ENCODE data around the gene IL2.
A peak's percentile ranks its signal among the peaks of the same experiment; 100 is the strongest.

Gene IL2

DNA sequence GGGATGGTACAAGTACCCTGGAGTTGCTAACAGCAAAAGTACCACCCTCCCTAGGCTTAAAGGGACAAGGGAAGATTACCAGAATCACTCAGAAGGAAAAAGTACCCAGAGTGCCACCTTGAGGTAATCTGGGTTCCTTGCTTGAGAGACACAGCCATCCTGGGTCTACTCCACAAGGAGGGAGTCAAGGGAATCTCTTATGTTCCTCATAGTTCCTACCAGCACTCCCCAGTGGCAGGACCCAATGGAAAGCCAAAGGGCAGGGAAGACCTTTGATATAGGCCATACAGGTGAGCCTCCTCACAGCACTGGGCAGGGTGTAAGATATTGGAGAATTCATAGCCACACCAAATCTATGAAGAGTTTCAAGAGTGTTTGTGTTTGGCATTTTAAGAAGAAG is 5.7 kb downstream of the IL2 start:
- Mint-ChIP-seq H3K27ac (peak overlapping the region; percentile 83), H3K4me3 (peak overlapping the region; percentile 30)

DNA sequence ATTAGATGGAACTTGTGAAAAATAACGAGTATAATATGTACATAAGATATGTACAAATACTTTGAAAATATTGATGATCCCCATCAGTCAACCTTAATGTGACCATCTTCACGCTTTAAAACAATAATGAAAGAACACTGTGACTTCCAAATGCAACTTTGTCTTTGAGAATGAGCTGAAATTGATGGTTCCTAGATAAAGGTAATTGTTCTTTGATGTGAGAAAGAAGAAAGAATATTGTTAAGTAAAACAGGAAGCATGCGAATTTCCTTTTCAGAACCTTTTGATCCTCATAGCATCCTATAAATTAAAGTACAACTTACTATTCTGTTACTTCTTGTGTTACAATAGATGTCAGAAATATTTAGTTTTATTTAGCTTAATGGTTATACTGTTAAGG is 22.2 kb downstream of the IL2 start:
- Mint-ChIP-seq H3K27ac (no peak overlapping the region), H3K4me1 (ENCODE audit: low read depth) (peaks cover 14% of the 10 kb centered on the region), H3K27me3 (no peaks in the 10 kb centered on the region), H3K9me3 (no peaks in the 10 kb centered on the region), H3K36me3 (ENCODE audit: low read depth) (no peaks in the 10 kb centered on the region), H3K4me3 (no peak overlapping the region)

More for the DNA sequence above, 5.7 kb downstream of the IL2 start:
- peaks cover 18% of the 10 kb centered on the region for H3K4me1 Mint-ChIP-seq (ENCODE audit: low read depth)
- H3K9me3 Mint-ChIP-seq: no peaks in the 10 kb centered on the region
- H3K36me3 Mint-ChIP-seq (ENCODE audit: low read depth): peaks cover 44% of the 10 kb centered on the region
- peaks cover 4% of the 10 kb centered on the region for H3K27me3 Mint-ChIP-seq

DNA sequence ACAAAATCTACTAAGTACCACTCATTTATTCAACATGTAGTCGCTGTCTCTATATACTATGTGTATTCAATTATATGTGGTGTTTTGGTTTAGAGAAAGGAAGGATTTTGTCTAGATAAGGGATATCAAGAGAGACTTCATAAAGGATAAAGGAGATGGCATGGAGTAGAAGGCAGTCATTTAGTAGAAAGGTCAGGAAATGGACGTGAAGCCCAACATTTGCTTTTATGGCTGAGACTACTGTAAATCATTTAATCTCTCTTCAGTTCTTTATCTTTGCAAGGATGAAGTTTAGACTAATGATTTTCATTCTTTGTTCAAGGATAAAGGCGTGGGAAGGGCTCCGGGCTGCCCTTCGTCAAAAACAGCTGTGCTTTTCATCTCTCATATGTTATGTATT is 25.2 kb downstream of the IL2 start:
- no peaks in the 10 kb centered on the region for H3K27me3 Mint-ChIP-seq
- peaks cover 14% of the 10 kb centered on the region for H3K4me1 Mint-ChIP-seq (ENCODE audit: low read depth)
- H3K9me3 Mint-ChIP-seq: no peaks in the 10 kb centered on the region
- no peaks in the 10 kb centered on the region for H3K36me3 Mint-ChIP-seq (ENCODE audit: low read depth)
- H3K27ac Mint-ChIP-seq: no peak overlapping the region
- no peak overlapping the region for H3K4me3 Mint-ChIP-seq

DNA sequence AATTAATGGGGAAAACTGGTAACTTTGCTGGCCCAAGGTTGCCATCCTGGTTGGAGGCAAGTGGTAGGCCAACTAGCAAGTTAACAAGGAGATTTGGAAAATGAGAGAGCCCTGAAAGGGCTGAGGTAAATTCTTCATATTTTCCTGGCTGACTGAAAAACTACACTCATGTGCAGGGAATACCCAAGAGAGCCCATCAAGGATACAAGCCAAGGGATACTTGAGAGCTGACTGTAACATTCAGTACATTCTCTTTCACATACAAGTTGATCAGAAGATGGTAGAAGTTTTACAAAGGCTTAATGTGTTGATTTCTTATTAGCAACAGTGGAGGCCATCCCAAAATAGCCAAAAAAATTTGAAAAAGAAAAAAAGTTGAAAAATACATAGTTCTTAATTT is 33.3 kb downstream of the IL2 start:
- no peak overlapping the region for H3K4me3 Mint-ChIP-seq

DNA sequence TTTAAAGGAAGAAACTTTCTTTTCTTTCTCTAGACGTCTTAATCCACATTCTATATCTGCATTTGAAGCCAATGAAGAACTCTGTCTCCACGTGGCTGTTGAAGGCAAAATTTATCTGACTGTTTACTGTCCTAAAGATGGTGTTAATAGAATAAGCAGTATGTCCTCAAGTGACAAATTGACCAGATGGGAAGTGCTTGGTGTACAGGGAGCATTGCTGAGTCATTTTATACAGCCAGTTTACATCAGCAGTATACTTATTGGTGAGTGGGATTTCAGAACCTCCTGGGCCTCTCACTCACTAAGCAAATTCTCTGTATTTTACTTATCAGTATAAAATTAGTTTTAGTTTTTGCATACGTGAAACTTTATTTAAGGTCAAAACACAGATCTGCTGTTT is 44.0 kb downstream of the IL2 start:
- no peak overlapping the region for H3K27ac Mint-ChIP-seq
- H3K36me3 Mint-ChIP-seq (ENCODE audit: low read depth): no peaks in the 10 kb centered on the region
- peaks cover 18% of the 10 kb centered on the region for H3K27me3 Mint-ChIP-seq
- no peak overlapping the region for H3K4me3 Mint-ChIP-seq
- H3K4me1 Mint-ChIP-seq (ENCODE audit: low read depth): no peaks in the 10 kb centered on the region
- no peaks in the 10 kb centered on the region for H3K9me3 Mint-ChIP-seq

More for the DNA sequence above, 33.3 kb downstream of the IL2 start:
- Mint-ChIP-seq H3K36me3 (ENCODE audit: low read depth) (no peaks in the 10 kb centered on the region), H3K4me1 (ENCODE audit: low read depth) (no peaks in the 10 kb centered on the region), H3K27ac (no peak overlapping the region), H3K27me3 (peaks cover 5% of the 10 kb centered on the region), H3K9me3 (peaks cover 6% of the 10 kb centered on the region)

DNA sequence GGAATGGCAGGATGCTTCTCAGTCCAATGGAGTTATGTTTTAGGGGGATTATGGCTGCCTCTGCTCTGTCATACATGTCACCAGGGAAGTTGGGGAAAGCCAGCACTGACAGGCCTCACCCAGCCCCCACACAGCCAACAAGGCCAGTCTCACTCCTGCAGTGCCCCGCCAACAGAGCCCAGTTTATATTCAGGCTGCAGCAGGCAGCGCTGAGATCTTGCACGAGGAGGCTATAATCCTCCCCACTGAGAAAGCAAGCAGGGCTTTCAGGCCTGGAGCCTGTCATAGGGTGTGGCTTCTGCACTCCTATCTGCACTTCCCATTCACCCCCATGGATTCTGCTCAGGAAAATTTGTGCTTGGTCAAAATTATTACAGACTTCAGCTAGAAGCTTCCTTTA is 52.7 kb downstream of the IL2 start:
- H3K27ac Mint-ChIP-seq: no peak overlapping the region
- H3K4me3 Mint-ChIP-seq: no peak overlapping the region
- no peaks in the 10 kb centered on the region for H3K4me1 Mint-ChIP-seq (ENCODE audit: low read depth)
- H3K9me3 Mint-ChIP-seq: no peaks in the 10 kb centered on the region
- no peaks in the 10 kb centered on the region for H3K36me3 Mint-ChIP-seq (ENCODE audit: low read depth)
- peaks cover 23% of the 10 kb centered on the region for H3K27me3 Mint-ChIP-seq

Data from stimulated activated naive CD8-positive, alpha-beta T cell treated with anti-CD3 and anti-CD28 coated beads, Interleukin-15, Interleukin-2, amounts not matched to agents 100 ng/mL and 50 ng/mL, for 24 hours (primary cell).